GM18907 (cell line): ENCODE results near the gene A3GALT2.

Experiments used
- ATAC-seq: cut with Tn5 transposase; IDR thresholded peaks from one replicate; pipeline ENCODE4 v1.9.1; 2021; ENCODE audit warnings: mild to moderate bottlenecking, moderate library complexity; ENCODE audit not compliant: unreplicated experiment

The A3GALT2 gene

GRCh38 chr1:33257772-33258712 lies 62.9 kb downstream of the A3GALT2 start:
- ATAC-seq: no peak

GRCh38 chr1:33257207-33257771 lies 63.6 kb downstream of the A3GALT2 start:
- no peak for ATAC-seq
